Amniotic epithelial cell (primary cell): ENCODE results near the gene PIP4K2A.
"Not testable (repeated sequence)": the region's sequence is repeated elsewhere in the genome, so short reads cannot be mapped to it uniquely, and the experiment has no call there.

Experiments used
- DNase-seq: peaks from one replicate; pipeline ENCODE4 v3.0.0-alpha.2; 2010; ENCODE audit warnings: low read depth

PIP4K2A gene

DNA sequence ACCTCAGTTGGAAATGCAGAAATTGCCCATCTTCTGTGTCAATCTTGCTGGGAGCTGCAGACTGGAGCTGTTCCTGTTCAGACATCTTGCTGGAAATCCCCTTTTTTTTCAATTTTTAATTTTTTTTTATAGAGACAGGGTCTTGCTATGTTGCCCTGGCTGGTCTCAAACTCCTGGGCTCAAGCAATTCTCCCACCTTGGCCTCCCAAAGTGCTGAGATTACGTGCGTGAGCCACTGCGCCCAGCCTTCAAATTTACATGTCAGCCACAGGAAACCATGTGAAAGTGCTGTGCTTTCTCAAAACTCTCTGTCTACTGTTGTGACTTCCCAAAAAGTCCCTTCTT lies 200.0 kb downstream of the PIP4K2A start:
- DNase-seq = not testable (repeated sequence)

DNA sequence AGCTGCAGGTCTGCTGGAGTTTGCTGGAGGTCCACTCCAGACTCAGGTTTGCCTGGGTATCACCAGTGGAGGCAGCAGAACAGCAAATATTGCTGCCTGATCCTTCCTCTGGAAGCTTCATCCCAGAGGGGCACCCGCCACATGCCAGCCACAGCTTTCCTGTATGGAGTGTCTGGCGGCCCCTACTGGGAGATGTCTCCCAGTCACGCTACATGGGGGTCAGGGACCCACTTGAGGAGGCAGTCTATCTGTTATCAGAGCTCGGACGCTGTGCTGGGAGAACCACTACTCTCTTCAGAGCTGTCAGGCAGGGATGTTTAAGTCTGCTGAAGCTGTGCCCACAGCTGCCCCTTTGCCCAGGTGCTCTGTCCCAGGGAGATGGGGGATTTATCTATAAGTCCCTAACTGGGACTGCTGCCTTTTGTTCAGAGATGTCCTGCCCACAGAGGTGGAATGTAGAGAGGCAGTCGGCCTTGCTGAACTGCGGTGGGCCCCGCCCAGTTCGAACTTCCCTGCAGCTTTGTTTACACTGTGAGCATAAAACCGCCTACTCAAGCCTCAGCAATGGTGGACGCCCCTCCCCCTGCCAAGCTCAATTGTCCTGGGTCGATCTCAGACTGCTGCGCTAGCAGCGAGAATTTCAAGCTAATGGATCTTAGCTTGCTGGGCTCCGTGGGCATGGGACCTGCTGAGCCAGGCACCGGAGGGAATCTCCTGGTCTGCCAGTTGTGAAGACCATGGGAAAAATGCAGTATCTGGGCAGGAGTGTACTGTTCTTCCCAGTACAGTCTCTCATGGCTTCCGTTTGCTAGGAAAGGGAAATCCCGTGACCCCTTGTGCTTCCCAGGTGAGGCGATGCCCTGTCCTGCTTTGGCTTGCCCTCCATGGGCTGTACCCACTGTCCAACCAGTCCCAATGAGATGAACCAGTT lies 200.6 kb downstream of the PIP4K2A start:
- peak; percentile 32 for DNase-seq

- not testable (repeated sequence) for DNase-seq
These were observed 202.4 kb downstream of the PIP4K2A start for GRCh38 chr10:22512015-22512414.

- not testable (repeated sequence) for DNase-seq
These were observed 206.2 kb downstream of the PIP4K2A start for GRCh38 chr10:22508214-22508613.

GRCh38 chr10:22505911-22506685 lies 208.3 kb downstream of the PIP4K2A start:
- DNase-seq = peak; percentile 19

GRCh38 chr10:22504766-22505165 lies 209.6 kb downstream of the PIP4K2A start:
- DNase-seq = peak; percentile 38

- DNase-seq = no peak
These were observed 210.9 kb downstream of the PIP4K2A start for GRCh38 chr10:22503315-22504088.

DNA sequence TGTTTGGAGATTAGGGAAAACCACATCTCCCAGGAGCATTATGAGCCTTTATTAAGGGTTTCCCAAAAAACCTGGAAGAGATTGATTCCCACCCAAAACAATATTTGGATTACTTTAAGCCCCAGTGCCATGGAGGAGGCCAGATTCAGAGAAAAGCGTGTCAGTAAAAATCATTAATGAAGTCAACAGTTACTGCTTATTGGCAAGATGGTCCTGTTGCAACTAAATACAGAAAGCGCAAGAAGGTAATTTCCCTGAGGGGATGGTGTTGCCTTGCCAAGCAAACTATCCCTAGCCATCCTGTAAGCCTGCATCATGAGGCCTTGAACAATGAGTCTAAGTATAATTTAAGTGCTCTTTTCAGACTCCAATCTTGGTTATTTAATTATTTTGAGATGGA lies 212.5 kb downstream of the PIP4K2A start:
- DNase-seq = no peak

GRCh38 chr10:22501413-22501812 lies 213.0 kb downstream of the PIP4K2A start:
- no peak for DNase-seq

GRCh38 chr10:22500656-22501340 lies 213.6 kb downstream of the PIP4K2A start:
- DNase-seq = peak; percentile 16

DNA sequence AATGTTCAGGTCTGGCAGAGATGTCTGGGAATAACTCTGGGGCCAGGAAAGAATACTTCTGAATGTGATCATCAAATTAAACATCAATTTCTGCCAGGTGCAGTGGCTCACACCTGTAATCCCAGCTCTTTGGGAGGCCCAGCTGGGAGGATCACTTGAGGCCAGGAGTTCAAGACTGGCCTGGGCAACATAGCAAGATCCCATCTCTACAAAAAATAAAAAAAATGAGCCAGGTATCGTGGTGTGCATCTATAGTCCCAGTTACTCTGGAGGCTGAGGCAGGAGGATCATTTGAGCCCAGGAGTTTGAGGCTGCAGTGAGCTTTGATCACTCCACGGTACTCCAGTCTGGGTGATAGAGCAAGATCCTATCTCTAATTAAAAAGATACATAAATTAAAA lies 214.4 kb downstream of the PIP4K2A start:
- DNase-seq = not testable (repeated sequence)

DNA sequence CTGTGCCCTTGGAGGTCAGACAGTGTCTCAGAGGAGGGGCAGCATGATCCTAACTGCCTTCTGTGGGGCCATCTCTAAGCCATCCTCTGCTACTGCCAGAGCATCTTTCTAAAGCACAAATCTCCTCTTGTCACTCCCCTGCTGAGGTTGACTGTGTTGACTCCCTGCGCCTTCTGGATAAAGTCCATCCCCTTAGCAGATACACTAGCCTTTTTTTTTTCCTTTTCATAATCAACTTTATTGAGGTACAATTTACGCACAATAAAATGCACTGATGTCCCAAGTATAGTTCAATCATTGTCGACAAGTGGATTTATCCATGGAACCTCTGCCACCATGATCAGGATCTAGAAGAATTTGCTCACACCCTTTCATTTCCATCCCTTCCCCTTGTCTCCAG lies 219.0 kb downstream of the PIP4K2A start:
- DNase-seq = no peak

DNA sequence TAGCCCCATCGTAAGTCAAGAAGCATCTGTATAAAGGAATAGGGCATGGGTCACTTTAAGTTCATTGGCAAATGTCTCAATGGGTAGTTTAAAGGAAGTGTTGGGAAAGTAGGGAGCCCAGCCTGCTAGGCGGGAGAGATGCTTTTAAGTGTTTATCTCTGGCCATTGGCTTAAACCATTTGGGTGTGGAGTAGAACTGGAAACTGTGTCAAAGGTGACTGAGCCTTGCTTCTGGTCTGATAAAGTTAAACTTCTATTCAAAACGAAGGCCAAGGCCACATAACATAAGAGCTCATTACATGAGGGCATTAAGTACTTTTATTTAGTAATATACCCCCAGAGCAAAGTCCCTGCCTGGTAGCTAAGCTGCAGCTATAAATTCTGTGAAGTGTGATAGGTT lies 220.4 kb downstream of the PIP4K2A start:
- DNase-seq = no peak

DNA sequence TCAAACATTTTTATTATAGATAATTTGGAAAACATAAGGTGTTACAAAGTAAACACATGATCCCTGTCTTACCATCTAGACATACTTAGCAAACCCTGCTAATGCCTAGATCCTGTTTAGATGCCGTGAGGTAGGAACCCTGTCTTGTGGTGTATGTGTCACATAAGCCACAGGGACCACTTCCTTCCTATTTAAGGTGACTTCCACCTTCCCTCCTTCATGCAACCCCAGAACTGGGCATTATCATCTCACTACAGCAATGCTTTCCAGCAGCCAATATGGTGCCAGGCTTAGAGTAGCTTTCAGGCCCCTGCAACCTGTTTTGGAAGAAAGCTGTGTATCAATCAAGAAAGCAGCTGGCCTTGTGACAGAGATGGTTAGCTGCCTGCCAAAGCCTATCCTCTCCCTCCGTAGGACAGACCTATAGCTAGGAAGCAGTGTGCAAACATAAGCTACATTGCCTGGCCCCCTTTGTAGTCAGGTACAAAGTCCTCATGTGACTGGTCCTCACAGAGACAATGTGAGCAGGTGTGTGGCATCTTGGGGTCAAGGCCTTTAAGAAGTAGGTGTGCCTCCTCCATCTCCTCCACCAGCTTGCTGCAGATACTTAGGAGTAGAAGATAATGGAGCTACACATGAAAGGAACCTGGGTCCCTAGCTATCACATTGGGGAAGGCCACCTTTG lies 222.3 kb downstream of the PIP4K2A start:
- no peak for DNase-seq

GRCh38 chr10:22491480-22491879 lies 222.9 kb downstream of the PIP4K2A start:
- DNase-seq = no peak

DNA sequence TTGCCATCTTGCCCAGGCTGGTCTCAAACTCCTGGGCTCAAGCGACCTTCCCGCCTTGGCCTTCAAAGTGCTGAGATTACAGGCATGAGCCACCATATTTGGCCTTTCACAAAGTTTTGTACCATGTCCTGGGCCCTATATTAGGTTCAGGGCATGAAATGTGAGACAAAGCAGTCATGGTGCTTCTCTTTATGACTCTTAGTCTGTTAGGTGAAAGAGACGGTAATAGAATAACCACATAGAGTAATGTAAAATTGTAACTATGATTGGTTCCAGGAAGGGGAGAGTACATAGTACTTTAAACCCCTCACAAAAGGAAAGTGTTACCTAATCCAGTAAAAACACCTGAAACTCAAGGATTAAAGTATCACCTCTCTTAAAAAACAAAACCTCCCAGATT lies 224.4 kb downstream of the PIP4K2A start:
- DNase-seq = no peak

DNA sequence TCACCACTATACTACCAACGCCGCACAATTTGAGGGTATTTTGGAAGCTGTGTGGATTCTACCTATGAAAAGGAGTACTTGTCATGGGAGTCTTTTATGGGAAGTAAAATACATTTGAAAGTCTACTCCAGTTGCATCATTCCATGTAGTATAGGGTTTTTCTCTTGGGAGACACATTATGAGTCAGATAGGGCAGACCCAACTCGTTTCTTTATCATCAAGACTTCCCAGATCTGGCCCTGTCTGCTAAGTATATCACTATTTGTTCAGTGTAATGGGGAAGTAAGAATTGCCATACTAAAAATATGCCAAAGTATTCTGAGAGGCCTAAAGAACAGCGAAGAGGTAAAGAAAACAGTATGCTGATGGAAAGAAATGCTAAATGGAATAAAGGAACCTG lies 224.9 kb downstream of the PIP4K2A start:
- DNase-seq = peak; percentile 10

GRCh38 chr10:22486431-22486830 lies 227.9 kb downstream of the PIP4K2A start:
- no peak for DNase-seq
